HG03342 (cell line): ENCODE data around the gene GDF10.

Experiments used
- ATAC-seq: cut with Tn5 transposase; IDR thresholded peaks from one replicate; pipeline ENCODE4 v1.9.1; 2021; ENCODE audit warnings: mild to moderate bottlenecking, moderate library complexity; ENCODE audit not compliant: unreplicated experiment

GDF10 gene

GRCh38 chr10:47349941-47350371 lies 50.0 kb downstream of the GDF10 start:
- no peak for ATAC-seq

DNA sequence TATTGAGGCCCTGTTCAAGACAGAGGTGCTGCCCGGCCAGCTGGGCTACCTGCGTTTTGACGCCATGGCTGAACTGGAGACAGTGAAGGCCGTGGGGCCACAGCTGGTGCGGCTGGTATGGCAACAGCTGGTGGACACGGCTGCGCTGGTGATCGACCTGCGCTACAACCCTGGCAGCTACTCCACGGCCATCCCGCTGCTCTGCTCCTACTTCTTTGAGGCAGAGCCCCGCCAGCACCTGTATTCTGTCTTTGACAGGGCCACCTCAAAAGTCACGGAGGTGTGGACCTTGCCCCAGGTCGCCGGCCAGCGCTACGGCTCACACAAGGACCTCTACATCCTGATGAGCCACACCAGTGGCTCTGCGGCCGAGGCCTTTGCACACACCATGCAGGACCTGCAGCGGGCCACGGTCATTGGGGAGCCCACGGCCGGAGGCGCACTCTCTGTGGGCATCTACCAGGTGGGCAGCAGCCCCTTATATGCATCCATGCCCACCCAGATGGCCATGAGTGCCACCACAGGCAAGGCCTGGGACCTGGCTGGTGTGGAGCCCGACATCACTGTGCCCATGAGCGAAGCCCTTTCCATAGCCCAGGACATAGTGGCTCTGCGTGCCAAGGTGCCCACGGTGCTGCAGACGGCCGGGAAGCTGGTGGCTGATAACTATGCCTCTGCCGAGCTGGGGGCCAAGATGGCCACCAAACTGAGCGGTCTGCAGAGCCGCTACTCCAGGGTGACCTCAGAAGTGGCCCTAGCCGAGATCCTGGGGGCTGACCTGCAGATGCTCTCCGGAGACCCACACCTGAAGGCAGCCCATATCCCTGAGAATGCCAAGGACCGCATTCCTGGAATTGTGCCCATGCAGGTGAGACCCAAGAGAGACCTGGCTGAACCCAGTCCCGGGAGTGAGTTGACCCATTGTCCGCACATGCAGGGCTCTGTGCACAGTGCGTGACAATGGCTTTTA lies 51.0 kb downstream of the GDF10 start:
- no peak for ATAC-seq

GRCh38 chr10:47351899-47352815 lies 52.2 kb downstream of the GDF10 start:
- no peak for ATAC-seq

- no peak for ATAC-seq
Observed at GRCh38 chr10:47353351-47353750, 53.4 kb downstream of the GDF10 start.

- no peak for ATAC-seq
Observed at GRCh38 chr10:47354165-47354564, 54.2 kb downstream of the GDF10 start.

GRCh38 chr10:47354900-47355299 lies 54.9 kb downstream of the GDF10 start:
- ATAC-seq = no peak

- ATAC-seq = no peak
Observed at GRCh38 chr10:47356708-47357107, 56.7 kb downstream of the GDF10 start.

DNA sequence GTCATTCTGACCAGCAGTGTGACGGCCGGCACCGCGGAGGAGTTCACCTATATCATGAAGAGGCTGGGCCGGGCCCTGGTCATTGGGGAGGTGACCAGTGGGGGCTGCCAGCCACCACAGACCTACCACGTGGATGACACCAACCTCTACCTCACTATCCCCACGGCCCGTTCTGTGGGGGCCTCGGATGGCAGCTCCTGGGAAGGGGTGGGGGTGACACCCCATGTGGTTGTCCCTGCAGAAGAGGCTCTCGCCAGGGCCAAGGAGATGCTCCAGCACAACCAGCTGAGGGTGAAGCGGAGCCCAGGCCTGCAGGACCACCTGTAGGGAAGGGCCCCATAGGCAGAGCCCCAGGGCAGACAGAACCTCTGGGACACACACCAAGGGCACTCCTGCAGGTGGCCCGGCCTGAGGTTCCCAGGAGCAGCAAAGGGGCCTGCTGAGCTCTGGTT lies 57.2 kb downstream of the GDF10 start:
- ATAC-seq = no peak

DNA sequence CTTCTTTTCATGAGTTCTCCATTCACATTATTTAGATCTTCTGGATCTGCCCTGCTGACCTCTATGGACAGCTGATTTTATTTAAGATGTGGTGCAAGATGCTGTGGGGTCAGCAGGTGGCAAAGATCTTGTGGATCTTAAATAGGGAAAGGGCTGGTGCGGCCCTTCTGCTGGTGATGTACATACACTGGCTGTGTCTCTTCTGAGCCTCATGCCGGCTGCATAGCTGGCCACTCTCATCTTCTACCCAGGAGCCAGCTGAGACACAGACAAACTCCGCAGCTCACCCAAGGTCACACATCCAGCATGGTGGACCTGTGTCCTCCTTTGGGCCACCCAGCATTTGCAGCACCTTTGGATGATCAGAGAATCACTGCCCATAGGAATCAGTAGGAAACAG lies 57.9 kb downstream of the GDF10 start:
- ATAC-seq = no peak

DNA sequence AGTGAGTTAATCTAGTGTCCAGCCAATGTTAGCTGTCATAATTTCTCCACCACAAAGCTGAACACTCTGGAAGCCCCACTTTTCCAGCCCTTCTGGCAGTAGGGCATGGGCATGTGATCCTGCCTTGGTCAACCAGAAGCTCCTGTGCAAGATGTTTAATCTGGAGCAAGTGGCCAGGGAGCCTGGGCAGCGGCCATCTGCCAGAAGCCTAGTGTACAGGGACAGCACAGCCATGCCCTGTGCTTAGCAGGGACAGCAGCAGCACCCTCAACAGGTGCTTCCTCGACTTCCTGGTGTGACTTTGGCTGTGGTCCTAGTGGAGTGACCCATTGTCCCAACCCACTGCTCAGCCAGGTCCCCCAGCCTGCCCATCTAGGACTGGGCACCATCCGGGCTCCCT lies 58.5 kb downstream of the GDF10 start:
- ATAC-seq = no peak

GRCh38 chr10:47359101-47359500 lies 59.1 kb downstream of the GDF10 start:
- ATAC-seq = no peak

GRCh38 chr10:47359626-47360418 lies 59.8 kb downstream of the GDF10 start:
- no peak for ATAC-seq

- ATAC-seq = no peak
Observed at GRCh38 chr10:47360419-47361040, 60.5 kb downstream of the GDF10 start.

GRCh38 chr10:47361293-47361692 lies 61.3 kb downstream of the GDF10 start:
- no peak for ATAC-seq

- no peak for ATAC-seq
Observed at GRCh38 chr10:47362199-47362598, 62.2 kb downstream of the GDF10 start.
